Spleen (tissue), 7 donors: ENCODE results near the gene RC3H2.

Source experiments
- POLR2A ChIP-seq, 3 donors: fragments of 450-650 bp; IDR thresholded peaks; one replicate each; pipeline ENCODE4 v1.5.1; 2017; ENCODE audit warnings: antibody characterized with exemption in 3 of 3, mild to moderate bottlenecking in 1 of 3
- TF ChIP-seq, protein P1 (sequence below), 11 experiments: fragments of 200-600 bp in 7 of 11; fragments of 450-650 bp in 4 of 11; sonication (generic) in 4 of 11; IDR thresholded peaks in 8 of 11; conservative IDR thresholded peaks in 3 of 11; 1 replicate in 7 of 11; 2 replicates in 4 of 11; pipeline versions ENCODE4 v1.4.0 to v1.8.0; 2016 to 2021; ENCODE audit warnings: antibody characterized with exemption in 11 of 11, inconsistent platforms in 4 of 11, mild to moderate bottlenecking in 1 of 11
- donor health status: DM: no; HTN: no; CAD: no; lungs with moderate emphysema.
- donor health status: DM: no; HTN: no; CAD: no.
- donor health status: DM: no; HTN: no; CAD: no.

DNA sequence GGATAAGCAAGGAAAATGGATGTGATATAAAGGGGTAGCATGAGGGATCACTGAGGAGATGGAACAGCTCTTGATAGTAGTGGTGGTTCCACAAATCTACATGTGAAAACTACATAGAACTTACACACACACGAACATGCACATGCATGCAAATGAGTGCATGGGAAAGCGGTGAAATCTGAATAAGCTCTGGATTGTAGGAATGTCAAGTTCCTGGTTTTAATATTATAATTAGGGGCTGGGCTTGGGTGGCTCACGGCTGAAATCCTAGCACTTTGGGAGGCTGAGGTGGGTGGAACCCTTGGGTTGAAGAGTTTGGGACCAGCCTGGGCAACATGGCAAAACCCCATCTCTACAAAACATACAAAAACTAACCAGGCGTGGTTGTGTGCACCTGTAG, 63.7 kb downstream of the RC3H2 start:
- TF ChIP-seq, protein P1, sequence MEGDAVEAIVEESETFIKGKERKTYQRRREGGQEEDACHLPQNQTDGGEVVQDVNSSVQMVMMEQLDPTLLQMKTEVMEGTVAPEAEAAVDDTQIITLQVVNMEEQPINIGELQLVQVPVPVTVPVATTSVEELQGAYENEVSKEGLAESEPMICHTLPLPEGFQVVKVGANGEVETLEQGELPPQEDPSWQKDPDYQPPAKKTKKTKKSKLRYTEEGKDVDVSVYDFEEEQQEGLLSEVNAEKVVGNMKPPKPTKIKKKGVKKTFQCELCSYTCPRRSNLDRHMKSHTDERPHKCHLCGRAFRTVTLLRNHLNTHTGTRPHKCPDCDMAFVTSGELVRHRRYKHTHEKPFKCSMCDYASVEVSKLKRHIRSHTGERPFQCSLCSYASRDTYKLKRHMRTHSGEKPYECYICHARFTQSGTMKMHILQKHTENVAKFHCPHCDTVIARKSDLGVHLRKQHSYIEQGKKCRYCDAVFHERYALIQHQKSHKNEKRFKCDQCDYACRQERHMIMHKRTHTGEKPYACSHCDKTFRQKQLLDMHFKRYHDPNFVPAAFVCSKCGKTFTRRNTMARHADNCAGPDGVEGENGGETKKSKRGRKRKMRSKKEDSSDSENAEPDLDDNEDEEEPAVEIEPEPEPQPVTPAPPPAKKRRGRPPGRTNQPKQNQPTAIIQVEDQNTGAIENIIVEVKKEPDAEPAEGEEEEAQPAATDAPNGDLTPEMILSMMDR (IDR thresholded peaks at IDR 0.05 in 8 of 11, conservative IDR thresholded peaks at IDR 0.05 in 3 of 11) = no peak
- no peak for TF ChIP-seq POLR2A (IDR thresholded peaks at IDR 0.05)
